ENCODE measurements around the gene HOXA2.

DNA sequence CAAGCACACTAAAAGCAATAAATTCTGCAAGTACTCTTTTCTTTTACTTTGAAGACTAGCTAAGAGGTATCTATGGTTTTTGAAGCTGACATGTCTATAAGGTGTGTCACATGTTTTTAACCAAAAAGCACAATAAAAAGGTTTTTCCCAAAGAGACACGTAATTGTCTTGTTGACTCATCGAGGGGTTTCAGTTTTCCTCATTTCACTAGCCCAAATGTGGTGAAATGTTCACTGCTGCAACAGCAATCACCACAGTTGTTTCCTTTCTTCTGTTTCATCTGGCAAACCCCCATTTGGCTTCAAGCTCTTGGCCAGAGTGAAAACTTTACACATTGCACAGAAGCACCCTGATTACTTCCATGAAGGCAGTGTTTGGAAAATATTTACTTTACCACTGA lies 31.9 kb upstream of the HOXA2 start:
- no peak for TF ChIP-seq POLR2A (IDR thresholded peaks at IDR 0.05; ENCODE audit: low read depth, low read length)
- no peak for TF ChIP-seq POLR2AphosphoS5 (IDR thresholded peaks at IDR 0.05; ENCODE audit: low read depth, low read length)
